SU-DHL-6 (cell line): ENCODE results near the gene CNOT1.

ENCODE experiments used
- CTCF ChIP-seq: fragments of 200-600 bp; sonication (generic); IDR thresholded peaks from one replicate; pipeline ENCODE4 v1.5.1; 2017; ENCODE audit warnings: antibody characterized with exemption, mild to moderate bottlenecking, low read length, moderate library complexity; ENCODE audit not compliant: insufficient read depth, poor library complexity, severe bottlenecking
- EZH2phosphoT487 ChIP-seq: fragments of 200-600 bp; sonication (generic), shearing (Covaris generic); conservative IDR thresholded peaks from 2 replicates; pipeline ENCODE4 v1.6.1; 2018; ENCODE audit warnings: mild to moderate bottlenecking, antibody characterized with exemption, low read length, moderate library complexity, mixed read lengths

- TF ChIP-seq CTCF (no peak), EZH2phosphoT487 (no peak)
Observed at GRCh38 chr16:58577141-58577540, 52.5 kb downstream of the CNOT1 start.
